Measurements from ENCODE around the gene RSPH3. TPM values are rescaled to one million over a fixed set of nuclear protein-coding genes. Genes with fewer than 3 reads are reported as not detected.

Gene RSPH3
- polyA plus RNA-seq, 1 donor (not counting 4 experiments of a cell fraction or from before 2014, with no cell fraction given) = 4.4 TPM

GRCh38 chr6:159002432-159003155 is 2.6 kb upstream of the RSPH3 start:
- Histone ChIP-seq H3K27me3 (ENCODE audit: control insufficient read depth, extremely low read depth, insufficient read depth, low read length) (no peaks in the 10 kb centered on the region), H3K9me1 (ENCODE audit: control insufficient read depth, extremely low read depth, insufficient read depth, low read length) (no peaks in the 10 kb centered on the region), H3K27ac (ENCODE audit: control insufficient read depth, insufficient read depth, low read length) (peak overlapping the region; percentile 23), H3K79me2 (ENCODE audit: control insufficient read depth, insufficient read depth, low read length) (peaks cover 11% of the 10 kb centered on the region), H3K4me2 (ENCODE audit: control insufficient read depth, extremely low read depth, insufficient read depth, low read depth, low read length) (peak overlapping the region; percentile 3), H4K20me1 (ENCODE audit: control insufficient read depth, extremely low read depth, insufficient read depth, low read length) (no peaks in the 10 kb centered on the region), H3K9me3 (ENCODE audit: control insufficient read depth, low read depth, low read length) (no peaks in the 10 kb centered on the region), H2AFZ (ENCODE audit: control insufficient read depth, low read length) (peak overlapping the region; percentile 46), H3K4me3 (ENCODE audit: control insufficient read depth in 2 of 3, extremely low read depth in 1 of 3, insufficient read depth in 2 of 3, low read depth in 1 of 3, low read length in 3 of 3) (no peak overlapping the region), H3K36me3 (ENCODE audit: control insufficient read depth in 2 of 2, extremely low read depth in 1 of 2, insufficient read depth in 2 of 2, low read length in 2 of 2) (no peaks in the 10 kb centered on the region), H3K4me1 (ENCODE audit: control insufficient read depth, extremely low read depth, insufficient read depth, low read length) (peaks cover 18% of the 10 kb centered on the region), H3K9ac (ENCODE audit: control insufficient read depth, extremely low read depth, insufficient read depth, low read length) (no peak overlapping the region)
- no peak for DNase-seq (ENCODE audit: low read depth, low spot score)
- TF ChIP-seq CTCF (optimal IDR thresholded peaks at IDR 0.05 in 1 of 3, IDR thresholded peaks at IDR 0.05 in 1 of 3, conservative IDR thresholded peaks at IDR 0.05 in 1 of 3; ENCODE audit: extremely low read depth in 1 of 3, insufficient read depth in 2 of 3, low read length in 3 of 3) (no peak), EZH2 (IDR thresholded peaks at IDR 0.05; ENCODE audit: low read length) (no peak)
- peak; percentile 36 for FAIRE-seq
- dilution Hi-C loops (cut with MboI; ENCODE audit: extremely low pct_ligation_motif_present, low sequenced_read_pairs) = no loop called here

GRCh38 chr6:158999154-158999665 is 792 bp downstream of the RSPH3 start:
- Histone ChIP-seq H3K27ac (ENCODE audit: control insufficient read depth, insufficient read depth, low read length) (peak overlapping the region; percentile 89), H3K9ac (ENCODE audit: control insufficient read depth, extremely low read depth, insufficient read depth, low read length) (peak overlapping the region; percentile 89), H3K36me3 (ENCODE audit: control insufficient read depth in 2 of 2, extremely low read depth in 1 of 2, insufficient read depth in 2 of 2, low read length in 2 of 2) (no peaks in the 10 kb centered on the region), H3K4me3 (ENCODE audit: control insufficient read depth in 2 of 3, extremely low read depth in 1 of 3, insufficient read depth in 2 of 3, low read depth in 1 of 3, low read length in 3 of 3) (peak overlapping the region; percentile 85 to 94 (median 88)), H3K4me2 (ENCODE audit: control insufficient read depth, extremely low read depth, insufficient read depth, low read depth, low read length) (peak overlapping the region; percentile 94), H3K4me1 (ENCODE audit: control insufficient read depth, extremely low read depth, insufficient read depth, low read length) (peaks cover 22% of the 10 kb centered on the region), H3K9me3 (ENCODE audit: control insufficient read depth, low read depth, low read length) (no peaks in the 10 kb centered on the region), H3K27me3 (ENCODE audit: control insufficient read depth, extremely low read depth, insufficient read depth, low read length) (no peaks in the 10 kb centered on the region), H2AFZ (ENCODE audit: control insufficient read depth, low read length) (peak overlapping the region; percentile 97), H3K79me2 (ENCODE audit: control insufficient read depth, insufficient read depth, low read length) (peaks cover 16% of the 10 kb centered on the region), H4K20me1 (ENCODE audit: control insufficient read depth, extremely low read depth, insufficient read depth, low read length) (no peaks in the 10 kb centered on the region), H3K9me1 (ENCODE audit: control insufficient read depth, extremely low read depth, insufficient read depth, low read length) (no peaks in the 10 kb centered on the region)
- TF ChIP-seq EZH2 (IDR thresholded peaks at IDR 0.05; ENCODE audit: low read length) = no peak
- FAIRE-seq (no peak), DNase-seq (ENCODE audit: low read depth, low spot score) (no peak)
- dilution Hi-C loops (cut with MboI; ENCODE audit: extremely low pct_ligation_motif_present, low sequenced_read_pairs) = no loop called here

All from keratinocyte (primary cell).